Keratinocyte (primary cell): Measurements from ENCODE around the gene DMKN. TPM values are rescaled to one million over a fixed set of nuclear protein-coding genes. Genes with fewer than 3 reads are reported as not detected.

ENCODE experiments used
- DNase-seq: peaks from one replicate; pipeline ENCODE4 v3.0.0-alpha.2; 2011; ENCODE audit warnings: low read depth, missing footprints, low spot score
- FAIRE-seq: peaks from 2 replicates; lab custom pipeline; 2011; peaks lifted over from hg19 to GRCh38; lab: Jason Lieb, UNC
- H2AFZ ChIP-seq: 2 replicates; pipeline ENCODE4 v1.6.0; 2012; ENCODE audit warnings: low read length, control low read depth, inconsistent platforms; ENCODE audit not compliant: control insufficient read depth
- H3K27ac ChIP-seq: 2 replicates; pipeline ENCODE4 v1.5.1; 2011; ENCODE audit warnings: low read length; ENCODE audit not compliant: control insufficient read depth, insufficient read depth
- H3K27me3 ChIP-seq: 3 replicates; pipeline ENCODE4 v1.6.0; 2011; ENCODE audit warnings: low read length; ENCODE audit not compliant: control insufficient read depth, insufficient read depth; ENCODE audit errors: extremely low read depth
- H3K36me3 ChIP-seq, 2 experiments: 2 replicates in 1 of 2; 3 replicates in 1 of 2; pipeline ENCODE4 v1.5.1; 2011; ENCODE audit warnings: low read length in 2 of 2, mild to moderate bottlenecking in 1 of 2; ENCODE audit not compliant: control insufficient read depth in 2 of 2, insufficient read depth in 2 of 2; ENCODE audit errors: extremely low read depth in 1 of 2
- H3K4me1 ChIP-seq: 3 replicates; pipeline ENCODE4 v1.5.1; 2011; ENCODE audit warnings: low read length; ENCODE audit not compliant: control insufficient read depth, insufficient read depth; ENCODE audit errors: extremely low read depth
- H3K4me2 ChIP-seq: 3 replicates; pipeline ENCODE4 v1.6.0; 2011; ENCODE audit warnings: low read depth, low read length; ENCODE audit not compliant: control insufficient read depth, insufficient read depth; ENCODE audit errors: extremely low read depth
- H3K4me3 ChIP-seq, 3 experiments: fragments of 200-600 bp in 1 of 3; sonication (generic) in 1 of 3; 2 replicates in 2 of 3; 3 replicates in 1 of 3; pipeline ENCODE4 v1.5.1; 2011 to 2016; ENCODE audit warnings: low read length in 3 of 3, mild to moderate bottlenecking in 3 of 3, control low read depth in 2 of 3, inconsistent platforms in 1 of 3, low read depth in 1 of 3, mixed read lengths in 1 of 3, mixed run types in 1 of 3, moderate library complexity in 1 of 3; ENCODE audit not compliant: control insufficient read depth in 2 of 3, insufficient read depth in 2 of 3; ENCODE audit errors: extremely low read depth in 1 of 3
- H3K79me2 ChIP-seq: 2 replicates; pipeline ENCODE4 v1.6.0; 2012; ENCODE audit warnings: low read length; ENCODE audit not compliant: control insufficient read depth, insufficient read depth
- H3K9ac ChIP-seq: 3 replicates; pipeline ENCODE4 v1.6.0; 2011; ENCODE audit warnings: low read length; ENCODE audit not compliant: control insufficient read depth, insufficient read depth; ENCODE audit errors: extremely low read depth
- H3K9me1 ChIP-seq: 3 replicates; pipeline ENCODE4 v1.6.0; 2011; ENCODE audit warnings: low read length; ENCODE audit not compliant: control insufficient read depth, insufficient read depth; ENCODE audit errors: extremely low read depth
- H3K9me3 ChIP-seq: 2 replicates; pipeline ENCODE4 v1.5.1; 2012; ENCODE audit warnings: low read depth, low read length; ENCODE audit not compliant: control insufficient read depth
- H4K20me1 ChIP-seq: 3 replicates; pipeline ENCODE4 v1.6.0; 2011; ENCODE audit warnings: low read length; ENCODE audit not compliant: control insufficient read depth, insufficient read depth; ENCODE audit errors: extremely low read depth
- EZH2 ChIP-seq: IDR thresholded peaks from one replicate; pipeline ENCODE4 v1.6.1; 2012; ENCODE audit warnings: inconsistent platforms, mild to moderate bottlenecking, low read length, moderate library complexity
- dilution Hi-C: fragments of 300-500 bp; cut with MboI; formaldehyde crosslinking; loops from one replicate; pipeline ENCODE4 v1.7.0; 2020; ENCODE audit warnings: low sequenced_read_pairs; ENCODE audit not compliant: extremely low pct_ligation_motif_present
- polyA plus RNA-seq, 5 experiments: library from polyadenylated mRNA; depleted of rRNA in 3 of 5; stranded (reverse) in 3 of 5; stranded (forward) in 1 of 5; unstranded in 1 of 5; fragments of >200 nt; gene quantifications; 1 replicate in 1 of 5; 2 replicates in 3 of 5; 3 replicates in 1 of 5; pipeline versions ENCODE4 v1.2.1 to v1.2.3, GENCODE V29; 2011 to 2012; ENCODE audit warnings: missing spikeins in 2 of 5, low read depth in 1 of 5, low replicate concordance in 1 of 5
- TF ChIP-seq, protein P1 (sequence below), 3 experiments: IDR thresholded peaks in 1 of 3; conservative IDR thresholded peaks in 1 of 3; optimal IDR thresholded peaks in 1 of 3; 2 replicates in 2 of 3; 3 replicates in 1 of 3; pipeline versions ENCODE3 to v1.5.1; 2011; ENCODE audit warnings: low read length in 3 of 3, mild to moderate bottlenecking in 3 of 3, moderate library complexity in 2 of 3, control low read depth in 1 of 3, inconsistent platforms in 1 of 3; ENCODE audit not compliant: insufficient read depth in 2 of 3; ENCODE audit errors: extremely low read depth in 1 of 3

DMKN gene
- polyA plus RNA-seq, 1 donor (not counting 4 experiments of a cell fraction or from before 2014, with no cell fraction given), result 235 TPM

DNA sequence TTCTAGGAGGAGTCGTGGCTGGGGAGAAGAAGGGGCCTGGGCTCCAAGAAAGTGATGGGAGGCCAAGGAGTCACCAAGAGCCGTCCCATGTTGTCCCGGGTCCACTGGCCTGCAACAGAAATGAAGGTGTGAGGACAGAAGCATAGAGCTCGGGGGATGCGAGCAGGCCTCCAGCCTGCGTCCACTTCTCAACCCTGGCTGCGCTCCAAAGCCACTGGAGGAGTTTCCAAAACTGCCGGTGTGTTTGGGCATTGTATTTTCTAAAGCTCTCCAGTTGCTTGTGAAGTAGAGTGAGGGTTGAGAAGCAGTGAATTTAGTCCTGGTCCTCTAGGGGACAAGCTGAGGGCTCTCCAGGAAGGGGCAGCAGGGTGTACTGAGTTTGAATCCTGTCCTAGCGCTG, 52.4 kb downstream of the DMKN start:
- H3K9me1 ChIP-seq, result no peaks in the 10 kb centered on the region
- TF ChIP-seq EZH2, result no peak
- TF ChIP-seq, protein P1, sequence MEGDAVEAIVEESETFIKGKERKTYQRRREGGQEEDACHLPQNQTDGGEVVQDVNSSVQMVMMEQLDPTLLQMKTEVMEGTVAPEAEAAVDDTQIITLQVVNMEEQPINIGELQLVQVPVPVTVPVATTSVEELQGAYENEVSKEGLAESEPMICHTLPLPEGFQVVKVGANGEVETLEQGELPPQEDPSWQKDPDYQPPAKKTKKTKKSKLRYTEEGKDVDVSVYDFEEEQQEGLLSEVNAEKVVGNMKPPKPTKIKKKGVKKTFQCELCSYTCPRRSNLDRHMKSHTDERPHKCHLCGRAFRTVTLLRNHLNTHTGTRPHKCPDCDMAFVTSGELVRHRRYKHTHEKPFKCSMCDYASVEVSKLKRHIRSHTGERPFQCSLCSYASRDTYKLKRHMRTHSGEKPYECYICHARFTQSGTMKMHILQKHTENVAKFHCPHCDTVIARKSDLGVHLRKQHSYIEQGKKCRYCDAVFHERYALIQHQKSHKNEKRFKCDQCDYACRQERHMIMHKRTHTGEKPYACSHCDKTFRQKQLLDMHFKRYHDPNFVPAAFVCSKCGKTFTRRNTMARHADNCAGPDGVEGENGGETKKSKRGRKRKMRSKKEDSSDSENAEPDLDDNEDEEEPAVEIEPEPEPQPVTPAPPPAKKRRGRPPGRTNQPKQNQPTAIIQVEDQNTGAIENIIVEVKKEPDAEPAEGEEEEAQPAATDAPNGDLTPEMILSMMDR (optimal IDR thresholded peaks at IDR 0.05 in 1 of 3, IDR thresholded peaks at IDR 0.05 in 1 of 3, conservative IDR thresholded peaks at IDR 0.05 in 1 of 3; ENCODE audit: extremely low read depth in 1 of 3, insufficient read depth in 2 of 3, low read length in 3 of 3), result no peak
- dilution Hi-C loops, result no loop called here
- no peaks in the 10 kb centered on the region for H3K79me2 ChIP-seq
- DNase-seq (no peak), FAIRE-seq (no peak)
- no peak overlapping the region for H3K4me3 ChIP-seq
- H3K4me2 ChIP-seq, result no peak overlapping the region
- no peak overlapping the region for H2AFZ ChIP-seq
- no peaks in the 10 kb centered on the region for H3K4me1 ChIP-seq
- H3K27me3 ChIP-seq, result no peaks in the 10 kb centered on the region
- no peaks in the 10 kb centered on the region for H3K9me3 ChIP-seq
- no peak overlapping the region for H3K27ac ChIP-seq
- H4K20me1 ChIP-seq, result no peaks in the 10 kb centered on the region
- H3K36me3 ChIP-seq, result no peaks in the 10 kb centered on the region
- no peak overlapping the region for H3K9ac ChIP-seq

GRCh38 chr19:35460608-35461007, 52.8 kb downstream of the DMKN start:
- no peak for FAIRE-seq
- H3K4me1 ChIP-seq, result no peaks in the 10 kb centered on the region
- no peak overlapping the region for H2AFZ ChIP-seq
- no peak overlapping the region for H3K4me2 ChIP-seq
- no peaks in the 10 kb centered on the region for H3K9me1 ChIP-seq
- no peaks in the 10 kb centered on the region for H3K9me3 ChIP-seq
- H3K4me3 ChIP-seq, result no peak overlapping the region
- H3K79me2 ChIP-seq, result no peaks in the 10 kb centered on the region
- H3K27me3 ChIP-seq, result no peaks in the 10 kb centered on the region
- TF ChIP-seq EZH2, result no peak
- TF ChIP-seq, protein P1 (optimal IDR thresholded peaks at IDR 0.05 in 1 of 3, IDR thresholded peaks at IDR 0.05 in 1 of 3, conservative IDR thresholded peaks at IDR 0.05 in 1 of 3; ENCODE audit: extremely low read depth in 1 of 3, insufficient read depth in 2 of 3, low read length in 3 of 3), result no peak
- H3K36me3 ChIP-seq, result no peaks in the 10 kb centered on the region
- H3K27ac ChIP-seq, result no peak overlapping the region
- no peak overlapping the region for H3K9ac ChIP-seq
- H4K20me1 ChIP-seq, result no peaks in the 10 kb centered on the region
- DNase-seq, result no peak
- dilution Hi-C loops, result no loop called here
